NCI-H1930 (cell line): ENCODE data around the gene FOXS1.
A peak's percentile ranks its signal among the peaks of the same experiment; 100 is the strongest.
"Not testable (repeated sequence)": the region's sequence is repeated elsewhere in the genome, so short reads cannot be mapped to it uniquely, and the experiment has no call there.

ENCODE experiments used
- DNase-seq, 2 experiments: peaks; one replicate each; lab custom pipeline; 2025; lab: John Stamatoyannopoulos, UW

Gene FOXS1

GRCh38 chr20:31822421-31823330 is 22.7 kb downstream of the FOXS1 start:
- peak; percentile 34 to 64 for DNase-seq

- DNase-seq: no peak
Measured at GRCh38 chr20:31821427-31821826, 24.0 kb downstream of the FOXS1 start.

- DNase-seq: no peak
Measured at GRCh38 chr20:31820228-31820627, 25.2 kb downstream of the FOXS1 start.

GRCh38 chr20:31819083-31819784 is 26.2 kb downstream of the FOXS1 start, which contains the start of gene MYLK2:
Gene MYLK2 (plus strand): TSS chr20:31819356. CDS start chr20:31819581, 225 bp downstream.
- no peak for DNase-seq

GRCh38 chr20:31818376-31818908 is 27.0 kb downstream of the FOXS1 start:
- DNase-seq: no peak

GRCh38 chr20:31817461-31817860 is 27.9 kb downstream of the FOXS1 start:
- DNase-seq: no peak

GRCh38 chr20:31816221-31816620 is 29.2 kb downstream of the FOXS1 start:
- no peak for DNase-seq

GRCh38 chr20:31815408-31816188 is 29.8 kb downstream of the FOXS1 start:
- no peak for DNase-seq

- DNase-seq: not testable (repeated sequence)
Measured at GRCh38 chr20:31814142-31814541, 31.3 kb downstream of the FOXS1 start.

- DNase-seq: no peak
Measured at GRCh38 chr20:31813611-31814010, 31.8 kb downstream of the FOXS1 start.

- no peak for DNase-seq
Measured at GRCh38 chr20:31811796-31812728, 33.3 kb downstream of the FOXS1 start.

GRCh38 chr20:31811198-31811597 is 34.2 kb downstream of the FOXS1 start:
- DNase-seq: no peak

GRCh38 chr20:31809661-31810060 is 35.7 kb downstream of the FOXS1 start:
- no peak for DNase-seq

GRCh38 chr20:31808481-31808880 is 36.9 kb downstream of the FOXS1 start:
- no peak for DNase-seq

- DNase-seq: no peak
Measured at GRCh38 chr20:31806564-31807355, 38.6 kb downstream of the FOXS1 start.

GRCh38 chr20:31803552-31804291 is 41.7 kb downstream of the FOXS1 start:
- no peak for DNase-seq

- no peak for DNase-seq
Measured at GRCh38 chr20:31801508-31801907, 43.9 kb downstream of the FOXS1 start.

GRCh38 chr20:31797364-31797763 is 48.0 kb downstream of the FOXS1 start:
- no peak for DNase-seq
